ENCODE results near the gene ESR2. TPM values are rescaled to one million over a fixed set of nuclear protein-coding genes. Genes with fewer than 3 reads are reported as not detected.

ESR2 gene
- total and polyA plus RNA-seq, 7 experiments from 2014 or later: 0.07 to 0.19 (median 0.12) TPM; not detected in 2

- no peak for ATAC-seq
- no peaks in the 10 kb centered on the region for H3K27me3 Mint-ChIP-seq
- no peaks in the 10 kb centered on the region for H3K9me3 Mint-ChIP-seq
- peaks cover 0 to 8% (median 0%) of the 10 kb centered on the region in 7 donors for H3K4me1 Mint-ChIP-seq
- CTCF ChIA-PET: no interaction called here
- Histone ChIP-seq H3K27me3 (ENCODE audit: control insufficient read depth in 2 of 2, insufficient read depth in 2 of 2, low read length in 2 of 2) (no peaks in the 10 kb centered on the region), H3K27ac (ENCODE audit: low read depth, low read length) (no peak overlapping the region), H3K36me3 (ENCODE audit: control insufficient read depth in 2 of 3, insufficient read depth in 3 of 3, low read length in 3 of 3) (peaks cover 8 to 32% (median 23%) of the 10 kb centered on the region in 3 experiments), H3K4me1 (ENCODE audit: control insufficient read depth in 2 of 2, insufficient read depth in 2 of 2, low read length in 2 of 2) (no peaks in the 10 kb centered on the region), H3K9me3 (ENCODE audit: control insufficient read depth in 2 of 3, low read length in 3 of 3) (no peaks in the 10 kb centered on the region), H3K4me3 (ENCODE audit: low read length) (no peak overlapping the region)
- no peak overlapping the region for H3K27ac Mint-ChIP-seq
- H3K4me3 Mint-ChIP-seq: no peak overlapping the region
- POLR2A ChIA-PET: no interaction called here
- no peak for DNase-seq
- intact Hi-C loops (cut with micrococcal nuclease): no loop called here
- H3K36me3 Mint-ChIP-seq: peaks cover 0 to 30% (median 12%) of the 10 kb centered on the region in 5 donors
Observed at GRCh38 chr14:64229489-64229888, 64.7 kb downstream of the ESR2 start.

GRCh38 chr14:64227856-64228255 is 66.3 kb downstream of the ESR2 start:
- Histone ChIP-seq H3K27me3 (ENCODE audit: control insufficient read depth in 2 of 2, insufficient read depth in 2 of 2, low read length in 2 of 2) (no peaks in the 10 kb centered on the region), H3K9me3 (ENCODE audit: control insufficient read depth in 2 of 3, low read length in 3 of 3) (no peaks in the 10 kb centered on the region), H3K4me3 (ENCODE audit: low read length) (no peak overlapping the region), H3K27ac (ENCODE audit: low read depth, low read length) (no peak overlapping the region), H3K36me3 (ENCODE audit: control insufficient read depth in 2 of 3, insufficient read depth in 3 of 3, low read length in 3 of 3) (peaks cover 11 to 47% (median 38%) of the 10 kb centered on the region in 3 experiments), H3K4me1 (ENCODE audit: control insufficient read depth in 2 of 2, insufficient read depth in 2 of 2, low read length in 2 of 2) (no peaks in the 10 kb centered on the region)
- ChIA-PET CTCF (no interaction called here), POLR2A (no interaction called here)
- Mint-ChIP-seq H3K9me3 (no peaks in the 10 kb centered on the region), H3K27me3 (no peaks in the 10 kb centered on the region), H3K36me3 (peaks cover 4 to 42% (median 18%) of the 10 kb centered on the region in 5 donors), H3K4me3 (no peak overlapping the region), H3K27ac (peak overlapping the region in 2 of 9 donors; percentile 8 to 22), H3K4me1 (peaks cover 0 to 8% (median 0%) of the 10 kb centered on the region in 7 donors)
- DNase-seq: no peak
- ATAC-seq: no peak
- intact Hi-C loops (cut with micrococcal nuclease): no loop called here

DNA sequence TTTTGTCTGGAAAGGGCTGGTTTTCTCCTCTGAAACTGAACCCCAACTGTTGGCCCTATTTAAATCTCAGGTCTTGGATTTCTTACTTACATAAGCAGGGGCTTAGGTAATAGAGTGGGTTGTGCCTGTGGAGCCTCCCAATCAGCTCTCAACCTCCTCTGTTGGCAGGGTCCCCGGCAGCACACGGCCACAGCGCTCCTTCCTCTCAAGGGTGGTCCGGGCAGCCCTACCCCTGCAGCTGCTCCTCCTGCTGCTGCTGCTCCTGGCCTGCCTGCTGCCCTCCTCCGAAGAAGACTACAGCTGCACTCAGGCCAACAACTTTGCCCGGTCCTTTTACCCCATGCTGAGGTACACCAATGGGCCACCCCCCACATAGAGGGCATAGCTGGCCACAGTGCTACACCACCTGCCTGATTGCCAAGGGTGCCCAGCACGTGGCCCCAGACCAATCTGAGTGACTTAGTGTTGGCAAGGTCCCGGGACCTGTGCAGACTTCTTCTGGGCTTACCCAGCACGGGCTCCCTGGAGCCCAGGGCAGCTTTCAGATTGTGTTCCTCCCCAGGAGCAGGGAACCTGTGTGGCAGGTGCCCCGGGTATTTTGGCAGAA is 68.9 kb downstream of the ESR2 start:
- H3K4me3 Mint-ChIP-seq: no peak overlapping the region
- peak; percentile 31 for ATAC-seq

DNA sequence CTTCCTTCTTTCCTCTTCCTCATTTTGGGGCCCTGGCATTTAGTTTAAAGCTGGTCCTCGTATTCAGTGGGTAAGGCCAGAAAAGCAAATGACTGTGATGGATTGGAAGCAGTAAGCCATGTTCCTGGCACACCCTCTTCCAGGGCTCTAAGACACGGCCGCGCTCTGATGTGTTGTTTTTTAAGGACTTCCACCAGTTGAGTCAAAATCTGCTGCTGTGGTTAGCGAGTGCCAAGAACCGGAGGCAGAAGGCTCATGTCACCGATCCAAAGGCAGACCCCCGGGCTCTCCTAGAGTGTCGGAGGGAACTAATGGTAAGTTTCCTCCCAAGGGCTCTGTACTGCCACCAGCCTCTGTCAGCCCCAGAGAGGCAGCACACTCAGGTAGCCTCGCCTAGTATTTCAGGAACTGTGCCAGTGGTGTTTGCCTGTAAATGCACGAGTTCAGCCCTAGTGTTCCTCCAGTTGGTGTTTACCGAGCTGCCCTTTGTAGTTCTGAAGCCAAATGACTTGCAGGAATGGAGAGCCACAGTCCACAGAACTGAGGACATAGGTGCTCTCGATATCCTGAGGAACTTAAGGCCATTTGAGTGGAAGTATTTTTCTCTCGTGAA is 72.7 kb downstream of the ESR2 start:
- H3K4me3 ChIP-seq (ENCODE audit: low read length): no peak overlapping the region
- no peaks in the 10 kb centered on the region for H3K27me3 ChIP-seq (ENCODE audit: control insufficient read depth in 2 of 2, insufficient read depth in 2 of 2, low read length in 2 of 2)
- Mint-ChIP-seq H3K4me1 (no peaks in the 10 kb centered on the region), H3K36me3 (peaks cover 10 to 53% (median 38%) of the 10 kb centered on the region in 5 donors), H3K27ac (no peak overlapping the region), H3K4me3 (no peak overlapping the region), H3K27me3 (no peaks in the 10 kb centered on the region), H3K9me3 (peaks cover 0 to 2% (median 0%) of the 10 kb centered on the region in 11 donors)
- ATAC-seq (no peak), DNase-seq (no peak)
- H3K4me1 ChIP-seq (ENCODE audit: control insufficient read depth in 2 of 2, insufficient read depth in 2 of 2, low read length in 2 of 2): no peaks in the 10 kb centered on the region
- CTCF ChIA-PET: no interaction called here
- intact Hi-C loops (cut with micrococcal nuclease): no loop called here
- POLR2A ChIA-PET: no interaction called here
- H3K36me3 ChIP-seq (ENCODE audit: control insufficient read depth in 2 of 3, insufficient read depth in 3 of 3, low read length in 3 of 3): peaks cover 16 to 85% (median 64%) of the 10 kb centered on the region in 3 experiments
- H3K9me3 ChIP-seq (ENCODE audit: control insufficient read depth in 2 of 3, low read length in 3 of 3): no peaks in the 10 kb centered on the region
- no peak overlapping the region for H3K27ac ChIP-seq (ENCODE audit: low read depth, low read length)

More for the DNA sequence above, 68.9 kb downstream of the ESR2 start:
- no peak for DNase-seq
- Mint-ChIP-seq H3K9me3 (no peaks in the 10 kb centered on the region), H3K36me3 (peaks cover 4 to 51% (median 18%) of the 10 kb centered on the region in 5 donors), H3K27me3 (no peaks in the 10 kb centered on the region), H3K27ac (no peak overlapping the region), H3K4me1 (no peaks in the 10 kb centered on the region)
- Histone ChIP-seq H3K4me1 (ENCODE audit: control insufficient read depth in 2 of 2, insufficient read depth in 2 of 2, low read length in 2 of 2) (no peaks in the 10 kb centered on the region), H3K4me3 (ENCODE audit: low read length) (no peak overlapping the region), H3K27me3 (ENCODE audit: control insufficient read depth in 2 of 2, insufficient read depth in 2 of 2, low read length in 2 of 2) (no peaks in the 10 kb centered on the region), H3K36me3 (ENCODE audit: control insufficient read depth in 2 of 3, insufficient read depth in 3 of 3, low read length in 3 of 3) (peaks cover 16 to 72% (median 56%) of the 10 kb centered on the region in 3 experiments), H3K9me3 (ENCODE audit: control insufficient read depth in 2 of 3, low read length in 3 of 3) (no peaks in the 10 kb centered on the region), H3K27ac (ENCODE audit: low read depth, low read length) (no peak overlapping the region)
- POLR2A ChIA-PET: no interaction called here
- CTCF ChIA-PET: interaction anchor here (0.7 kb wide), 1 partner anchor 140 kb away, joined by 6 read pairs; no protein-coding TSS in a partner anchor
- intact Hi-C loops (cut with micrococcal nuclease): no loop called here

GRCh38 chr14:64220466-64220865 is 73.7 kb downstream of the ESR2 start:
- Mint-ChIP-seq H3K36me3 (peaks cover 20 to 62% (median 47%) of the 10 kb centered on the region in 5 donors), H3K27me3 (no peaks in the 10 kb centered on the region), H3K4me3 (no peak overlapping the region), H3K27ac (no peak overlapping the region), H3K4me1 (no peaks in the 10 kb centered on the region), H3K9me3 (peaks cover 0 to 2% (median 0%) of the 10 kb centered on the region in 11 donors)
- intact Hi-C loops (cut with micrococcal nuclease): no loop called here
- H3K36me3 ChIP-seq (ENCODE audit: control insufficient read depth in 2 of 3, insufficient read depth in 3 of 3, low read length in 3 of 3): peaks cover 16 to 92% (median 74%) of the 10 kb centered on the region in 3 experiments
- no peaks in the 10 kb centered on the region for H3K27me3 ChIP-seq (ENCODE audit: control insufficient read depth in 2 of 2, insufficient read depth in 2 of 2, low read length in 2 of 2)
- no peak for DNase-seq
- no peaks in the 10 kb centered on the region for H3K4me1 ChIP-seq (ENCODE audit: control insufficient read depth in 2 of 2, insufficient read depth in 2 of 2, low read length in 2 of 2)
- H3K9me3 ChIP-seq (ENCODE audit: control insufficient read depth in 2 of 3, low read length in 3 of 3): no peaks in the 10 kb centered on the region
- POLR2A ChIA-PET: no interaction called here
- CTCF ChIA-PET: no interaction called here
- no peak overlapping the region for H3K27ac ChIP-seq (ENCODE audit: low read depth, low read length)
- ATAC-seq: no peak
- H3K4me3 ChIP-seq (ENCODE audit: low read length): no peak overlapping the region

GRCh38 chr14:64220056-64220455 is 74.1 kb downstream of the ESR2 start:
- POLR2A ChIA-PET: no interaction called here
- H3K27ac ChIP-seq (ENCODE audit: low read depth, low read length): no peak overlapping the region
- ATAC-seq: no peak
- H3K27ac Mint-ChIP-seq: no peak overlapping the region
- no peaks in the 10 kb centered on the region for H3K27me3 Mint-ChIP-seq
- H3K4me3 Mint-ChIP-seq: no peak overlapping the region
- no peak for DNase-seq
- peaks cover 0 to 2% (median 0%) of the 10 kb centered on the region in 11 donors for H3K9me3 Mint-ChIP-seq
- CTCF ChIA-PET: no interaction called here
- intact Hi-C loops (cut with micrococcal nuclease): no loop called here
- H3K36me3 Mint-ChIP-seq: peaks cover 22 to 66% (median 47%) of the 10 kb centered on the region in 5 donors
- no peaks in the 10 kb centered on the region for H3K4me1 Mint-ChIP-seq
- no peak overlapping the region for H3K4me3 ChIP-seq (ENCODE audit: low read length)
- no peaks in the 10 kb centered on the region for H3K27me3 ChIP-seq (ENCODE audit: control insufficient read depth in 2 of 2, insufficient read depth in 2 of 2, low read length in 2 of 2)
- no peaks in the 10 kb centered on the region for H3K4me1 ChIP-seq (ENCODE audit: control insufficient read depth in 2 of 2, insufficient read depth in 2 of 2, low read length in 2 of 2)
- peaks cover 13 to 92% (median 75%) of the 10 kb centered on the region in 3 experiments for H3K36me3 ChIP-seq (ENCODE audit: control insufficient read depth in 2 of 3, insufficient read depth in 3 of 3, low read length in 3 of 3)
- H3K9me3 ChIP-seq (ENCODE audit: control insufficient read depth in 2 of 3, low read length in 3 of 3): no peaks in the 10 kb centered on the region
